Immature natural killer cell (primary cell): ENCODE measurements around the gene DBF4B. TPM values are rescaled to one million over a fixed set of nuclear protein-coding genes. Genes with fewer than 3 reads are reported as not detected.
A peak's percentile ranks its signal among the peaks of the same experiment; 100 is the strongest.

Experiments used
- DNase-seq, 3 donors: peaks; one replicate each; pipeline ENCODE4 v3.0.0; 2022; ENCODE audit warnings: mixed read lengths in 1 of 3
- H3K27ac Mint-ChIP-seq, 6 donors: one replicate each; pipeline ENCODE4 v1.8.0; 2020; ENCODE audit warnings: mixed read lengths in 6 of 6, mild to moderate bottlenecking in 5 of 6, inconsistent platforms in 4 of 6, moderate library complexity in 3 of 6
- H3K27me3 Mint-ChIP-seq, 3 donors: one replicate each; pipeline ENCODE4 v1.8.0; 2020 to 2021; ENCODE audit warnings: low read depth in 3 of 3, mild to moderate bottlenecking in 3 of 3, mixed read lengths in 3 of 3, moderate library complexity in 3 of 3, inconsistent platforms in 1 of 3
- H3K36me3 Mint-ChIP-seq, 3 donors: one replicate each; pipeline ENCODE4 v1.8.0; 2020; ENCODE audit warnings: mixed read lengths in 3 of 3, inconsistent platforms in 2 of 3, mild to moderate bottlenecking in 2 of 3
- H3K4me1 Mint-ChIP-seq, 2 donors: one replicate each; pipeline ENCODE4 v1.8.0; 2020; ENCODE audit warnings: inconsistent platforms in 2 of 2, mild to moderate bottlenecking in 2 of 2, mixed read lengths in 2 of 2, moderate library complexity in 1 of 2
- H3K4me3 Mint-ChIP-seq, 5 donors: one replicate each; pipeline ENCODE4 v1.8.0; 2020; ENCODE audit warnings: mild to moderate bottlenecking in 5 of 5, mixed read lengths in 5 of 5, inconsistent platforms in 3 of 5, moderate library complexity in 3 of 5
- H3K9me3 Mint-ChIP-seq, 6 donors: one replicate each; pipeline ENCODE4 v1.8.0; 2020; ENCODE audit warnings: mild to moderate bottlenecking in 6 of 6, mixed read lengths in 6 of 6, inconsistent platforms in 4 of 6, moderate library complexity in 3 of 6
- polyA plus RNA-seq, 3 donors: library from polyadenylated mRNA; unstranded; fragments of 300-500 nt; fragmentation: Illumina TruSeq; gene quantifications; one replicate each; pipeline ENCODE4 v1.2.3, GENCODE V29; 2021

Gene DBF4B
- polyA plus RNA-seq, 3 donors from 2014 or later: 0.52 to 1.1 TPM; not detected in 1

DNA sequence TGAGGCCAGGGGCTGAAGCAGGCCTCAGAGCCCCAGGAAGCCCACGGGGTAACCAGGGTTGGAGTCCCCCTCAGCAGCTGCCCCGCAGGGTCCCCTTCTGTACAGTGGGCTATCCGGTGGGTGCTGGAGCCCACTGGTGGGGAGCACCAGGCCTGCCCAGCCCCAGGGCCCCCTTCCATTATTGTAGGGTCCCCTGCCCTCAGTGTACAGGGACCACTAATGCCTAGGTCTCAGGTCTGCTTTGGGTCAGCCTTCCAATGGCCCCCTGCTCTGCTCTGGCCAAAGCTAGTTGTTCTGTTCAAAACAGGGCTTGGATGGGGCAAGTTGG, 51.4 kb downstream of the DBF4B start:
- H3K36me3 Mint-ChIP-seq: no peaks in the 10 kb centered on the region
- peaks cover 0 to 2% of the 10 kb centered on the region in 2 donors for H3K4me1 Mint-ChIP-seq
- no peak for DNase-seq
- peaks cover 4 to 17% (median 10%) of the 10 kb centered on the region in 3 donors for H3K27me3 Mint-ChIP-seq
- no peak overlapping the region for H3K27ac Mint-ChIP-seq
- H3K9me3 Mint-ChIP-seq: no peaks in the 10 kb centered on the region
- peak overlapping the region in 1 of 5 donors; percentile 15 for H3K4me3 Mint-ChIP-seq

DNA sequence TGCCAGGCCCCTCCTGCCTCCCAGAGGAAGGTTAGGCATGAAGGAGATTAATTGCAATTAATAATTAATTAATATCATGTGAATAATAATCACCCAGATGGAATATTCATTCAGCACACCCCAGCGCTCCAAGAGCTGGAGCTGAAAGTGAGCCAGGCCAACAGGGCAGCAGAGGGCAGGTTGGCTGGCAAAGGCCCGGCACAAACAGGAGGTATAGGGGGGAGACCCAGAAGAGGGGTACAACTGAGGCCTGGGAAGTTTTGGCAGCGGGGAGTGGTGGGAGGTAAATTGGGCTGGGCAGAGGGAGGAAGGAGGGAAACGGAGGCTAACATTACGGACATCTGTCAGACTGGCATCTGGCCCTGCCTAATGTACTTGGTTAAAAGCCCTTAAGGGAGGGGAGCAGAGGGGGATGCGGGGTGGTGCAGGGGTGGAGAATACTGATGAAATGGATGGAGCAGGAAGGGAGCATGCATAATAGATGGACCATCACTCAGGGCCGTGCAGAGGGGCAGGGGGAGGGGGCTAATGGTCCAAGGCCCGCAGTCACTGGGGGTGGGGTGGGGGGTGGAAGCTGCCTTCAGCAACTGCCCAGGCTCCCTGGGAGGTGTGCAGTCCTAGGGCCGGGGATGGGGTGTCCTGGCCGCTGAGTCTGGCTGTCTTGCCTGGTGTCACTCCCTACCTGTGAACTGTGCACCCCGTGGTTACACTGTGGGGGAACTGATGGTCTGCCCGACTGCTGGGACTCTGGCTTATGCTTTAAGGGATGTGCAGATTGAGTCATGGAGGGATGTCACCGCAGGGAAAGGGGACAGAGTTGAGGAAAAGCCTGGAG, 52.2 kb downstream of the DBF4B start:
- Mint-ChIP-seq H3K27me3 (peaks cover 4 to 17% (median 10%) of the 10 kb centered on the region in 3 donors), H3K4me1 (peaks cover 0 to 2% of the 10 kb centered on the region in 2 donors), H3K9me3 (no peaks in the 10 kb centered on the region), H3K27ac (no peak overlapping the region), H3K36me3 (no peaks in the 10 kb centered on the region), H3K4me3 (peak overlapping the region in 4 of 5 donors; percentile 15 to 32 (median 22))
- DNase-seq: no peak

DNA sequence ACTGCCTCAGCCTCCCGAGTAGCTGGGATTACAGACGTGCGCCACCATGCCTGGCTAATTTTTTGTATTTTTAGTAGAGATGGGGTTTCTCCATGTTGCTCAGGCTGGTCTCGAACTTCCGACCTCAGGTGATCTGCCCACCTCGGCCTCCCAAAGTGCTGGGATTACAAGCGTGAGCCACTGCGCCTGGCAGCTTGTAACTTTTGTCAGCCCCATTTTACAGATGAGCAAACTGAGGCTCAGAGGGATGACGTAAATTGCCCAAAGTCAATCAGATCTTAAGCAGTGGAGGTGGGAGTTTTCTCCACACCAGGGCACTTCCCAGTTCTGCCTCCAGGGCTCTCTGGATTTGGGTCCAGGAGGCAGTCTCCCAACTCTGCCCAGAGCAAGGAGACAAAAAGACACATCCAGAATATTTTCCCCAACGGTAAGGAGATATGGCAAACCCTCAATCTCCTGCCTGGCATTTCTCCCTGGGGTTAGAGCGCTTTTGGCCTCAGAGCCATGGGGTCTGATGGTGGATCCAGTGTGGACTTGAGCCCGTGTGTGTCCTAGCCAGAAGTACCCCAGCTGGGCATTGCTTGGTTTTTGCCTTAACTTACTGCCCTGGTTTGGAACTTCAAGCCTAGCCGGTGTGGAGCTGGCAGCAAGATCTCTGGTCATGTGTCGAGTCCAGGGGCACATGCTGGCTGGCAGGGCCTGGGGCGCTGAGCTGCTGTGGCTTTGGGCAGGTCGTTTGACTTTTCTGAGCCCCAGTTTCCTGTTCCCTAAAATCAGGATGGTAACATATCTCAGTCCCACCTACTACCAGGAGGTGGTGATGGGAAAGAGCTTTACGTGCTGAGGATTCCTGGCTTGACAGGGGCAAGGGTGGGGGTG, 53.7 kb downstream of the DBF4B start:
- Mint-ChIP-seq H3K27me3 (peaks cover 2 to 18% (median 12%) of the 10 kb centered on the region in 3 donors), H3K4me3 (no peak overlapping the region), H3K27ac (no peak overlapping the region)

DNA sequence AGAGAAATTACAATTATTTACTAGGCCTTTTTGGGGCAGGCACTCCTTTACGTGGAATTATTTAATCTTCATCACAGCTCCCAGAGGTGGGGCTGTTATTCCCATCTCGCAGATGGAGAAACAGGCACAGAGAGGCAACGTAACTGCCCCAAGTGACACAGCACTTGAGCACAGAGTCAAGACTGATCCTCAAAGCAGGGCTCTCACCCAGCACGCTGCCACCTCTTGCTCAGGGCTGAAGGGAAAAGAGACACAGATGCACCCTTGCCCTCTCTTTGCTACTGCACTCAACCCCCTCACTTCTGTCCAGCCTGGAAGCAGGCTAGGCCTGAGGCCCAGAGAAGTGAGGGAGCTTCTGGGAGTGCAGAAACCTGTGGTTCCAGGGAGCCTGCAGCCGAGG, 54.7 kb downstream of the DBF4B start:
- no peaks in the 10 kb centered on the region for H3K9me3 Mint-ChIP-seq
- no peak overlapping the region for H3K27ac Mint-ChIP-seq
- H3K27me3 Mint-ChIP-seq: peaks cover 2 to 10% (median 10%) of the 10 kb centered on the region in 3 donors
- no peak overlapping the region for H3K4me3 Mint-ChIP-seq
- H3K4me1 Mint-ChIP-seq: peaks cover 0 to under 1% of the 10 kb centered on the region in 2 donors
- H3K36me3 Mint-ChIP-seq: no peaks in the 10 kb centered on the region
- no peak for DNase-seq

More for the DNA sequence above, 53.7 kb downstream of the DBF4B start:
- H3K4me1 Mint-ChIP-seq: peaks cover 0 to 2% of the 10 kb centered on the region in 2 donors
- no peak for DNase-seq
- no peaks in the 10 kb centered on the region for H3K9me3 Mint-ChIP-seq
- no peaks in the 10 kb centered on the region for H3K36me3 Mint-ChIP-seq

DNA sequence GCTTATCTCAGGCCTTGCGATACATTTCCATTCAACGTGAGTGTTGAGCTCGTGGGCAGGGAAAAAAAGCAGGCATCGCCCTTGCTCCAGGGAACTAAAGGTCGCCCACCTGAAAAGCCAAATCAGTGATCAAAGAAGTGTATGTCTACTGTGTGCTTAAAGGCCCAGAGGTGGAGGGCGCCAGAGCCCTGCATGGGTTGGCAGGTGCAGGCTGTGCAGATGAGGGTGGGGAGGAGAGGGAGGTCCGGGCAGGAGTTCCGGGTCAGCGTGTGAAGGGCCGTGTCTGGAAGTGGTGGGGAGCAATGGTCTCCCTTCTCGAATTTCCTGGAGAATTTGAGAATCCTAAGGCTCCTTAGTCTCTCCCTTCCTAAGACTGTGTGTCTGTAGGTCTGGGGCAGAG, 57.5 kb downstream of the DBF4B start:
- H3K27ac Mint-ChIP-seq: no peak overlapping the region

GRCh38 chr17:44766409-44767038, 58.1 kb downstream of the DBF4B start:
- DNase-seq: no peak
- Mint-ChIP-seq H3K4me1 (no peaks in the 10 kb centered on the region), H3K27ac (no peak overlapping the region), H3K9me3 (no peaks in the 10 kb centered on the region), H3K27me3 (peaks cover 3 to 7% (median 4%) of the 10 kb centered on the region in 3 donors), H3K4me3 (no peak overlapping the region), H3K36me3 (no peaks in the 10 kb centered on the region)

More for the DNA sequence above, 57.5 kb downstream of the DBF4B start:
- no peak for DNase-seq
- Mint-ChIP-seq H3K9me3 (no peaks in the 10 kb centered on the region), H3K4me1 (no peaks in the 10 kb centered on the region), H3K36me3 (no peaks in the 10 kb centered on the region), H3K4me3 (no peak overlapping the region), H3K27me3 (peaks cover 4 to 9% (median 5%) of the 10 kb centered on the region in 3 donors)

GRCh38 chr17:44767493-44767892, 59.0 kb downstream of the DBF4B start:
- DNase-seq: no peak
- no peaks in the 10 kb centered on the region for H3K9me3 Mint-ChIP-seq
- H3K27me3 Mint-ChIP-seq: peaks cover 3 to 4% (median 4%) of the 10 kb centered on the region in 3 donors
- H3K4me3 Mint-ChIP-seq: no peak overlapping the region
- no peak overlapping the region for H3K27ac Mint-ChIP-seq
- no peaks in the 10 kb centered on the region for H3K36me3 Mint-ChIP-seq
- no peaks in the 10 kb centered on the region for H3K4me1 Mint-ChIP-seq

- no peak for DNase-seq
- Mint-ChIP-seq H3K9me3 (no peaks in the 10 kb centered on the region), H3K4me1 (no peaks in the 10 kb centered on the region), H3K27ac (no peak overlapping the region), H3K27me3 (peaks cover 2 to 5% (median 4%) of the 10 kb centered on the region in 3 donors), H3K36me3 (no peaks in the 10 kb centered on the region), H3K4me3 (no peak overlapping the region)
These were observed 60.2 kb downstream of the DBF4B start for GRCh38 chr17:44768505-44769142.

GRCh38 chr17:44769230-44769629, 60.8 kb downstream of the DBF4B start:
- Mint-ChIP-seq H3K9me3 (no peaks in the 10 kb centered on the region), H3K27ac (no peak overlapping the region), H3K36me3 (no peaks in the 10 kb centered on the region), H3K27me3 (peaks cover 2 to 5% (median 4%) of the 10 kb centered on the region in 3 donors), H3K4me1 (no peaks in the 10 kb centered on the region), H3K4me3 (no peak overlapping the region)
- DNase-seq: no peak

DNA sequence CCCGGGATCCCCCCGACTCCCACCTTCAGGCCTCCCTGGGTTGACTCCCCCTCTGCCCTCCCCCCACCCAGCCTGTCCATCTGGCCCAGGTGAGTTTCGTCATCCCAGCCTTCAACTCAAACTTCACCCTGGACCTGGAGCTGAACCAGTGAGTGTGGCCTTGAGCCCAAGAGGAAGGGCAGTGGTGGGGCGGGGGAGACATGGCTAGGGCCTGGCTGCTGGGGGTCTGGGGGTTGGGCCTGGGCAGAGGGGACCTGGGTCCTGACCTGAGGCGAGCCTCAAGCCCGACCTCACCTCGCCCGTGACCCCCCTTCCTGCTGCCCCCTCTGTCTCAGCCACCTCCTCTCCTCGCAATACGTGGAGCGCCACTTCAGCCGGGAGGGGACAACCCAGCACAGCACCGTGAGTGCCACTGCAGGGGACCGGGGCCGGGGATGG, 61.2 kb downstream of the DBF4B start:
- no peak overlapping the region for H3K4me3 Mint-ChIP-seq
- no peak overlapping the region for H3K27ac Mint-ChIP-seq
- H3K9me3 Mint-ChIP-seq: no peaks in the 10 kb centered on the region
- no peak for DNase-seq
- peaks cover 2 to 5% (median 4%) of the 10 kb centered on the region in 3 donors for H3K27me3 Mint-ChIP-seq
- no peaks in the 10 kb centered on the region for H3K36me3 Mint-ChIP-seq
- no peaks in the 10 kb centered on the region for H3K4me1 Mint-ChIP-seq

GRCh38 chr17:44770166-44770925, 61.9 kb downstream of the DBF4B start:
- H3K27me3 Mint-ChIP-seq: peaks cover 2 to 5% (median 4%) of the 10 kb centered on the region in 3 donors
- no peaks in the 10 kb centered on the region for H3K36me3 Mint-ChIP-seq
- H3K9me3 Mint-ChIP-seq: no peaks in the 10 kb centered on the region
- H3K4me1 Mint-ChIP-seq: peaks cover 0 to 2% of the 10 kb centered on the region in 2 donors
- H3K4me3 Mint-ChIP-seq: no peak overlapping the region
- no peak for DNase-seq
- H3K27ac Mint-ChIP-seq: no peak overlapping the region

- no peak overlapping the region for H3K27ac Mint-ChIP-seq
- DNase-seq: no peak
- H3K4me3 Mint-ChIP-seq: no peak overlapping the region
- peaks cover 8 to 13% of the 10 kb centered on the region in 2 donors for H3K4me1 Mint-ChIP-seq
- no peaks in the 10 kb centered on the region for H3K9me3 Mint-ChIP-seq
- peaks cover 0 to 5% (median 0%) of the 10 kb centered on the region in 3 donors for H3K27me3 Mint-ChIP-seq
- no peaks in the 10 kb centered on the region for H3K36me3 Mint-ChIP-seq
These were observed 64.0 kb downstream of the DBF4B start for GRCh38 chr17:44772308-44773045.
